IMR-90 (cell line): Measurements from ENCODE around the gene SNX1. TPM values are rescaled to one million over a fixed set of nuclear protein-coding genes. Genes with fewer than 3 reads are reported as not detected.
"Not testable (repeated sequence)": the region's sequence is repeated elsewhere in the genome, so short reads cannot be mapped to it uniquely, and the experiment has no call there.

Source experiments
- ATAC-seq: fragments of 200-7000 bp; cut with Tn5 transposase; 2 replicates; pipeline ENCODE4 v1.9.1; 2020; ENCODE audit warnings: low read depth, mild to moderate bottlenecking, moderate library complexity
- BruUV-seq: library from RNA; stranded (reverse); fragments of 400-500 nt; replicated peaks from 2 replicates; lab custom pipeline; 2021; lab: Mats Ljungman, UMichigan
- CTCF ChIA-PET: fragments of 300-600 bp; formaldehyde crosslinking; extraction: SDS; loops from one replicate; lab custom pipeline; 2021; ENCODE audit warnings: antibody characterized with exemption; lab: Yijun Ruan, JAX
- POLR2A ChIA-PET: fragments of 300-600 bp; sonication (Branson Sonifier 250); formaldehyde crosslinking; loops from one replicate; lab custom pipeline; 2022; ENCODE audit warnings: antibody characterized with exemption; ENCODE audit not compliant: unreplicated experiment; lab: Charles Lee
- DNase-seq: peaks from one replicate; pipeline ENCODE4 v3.0.0; 2013
- H2AFZ ChIP-seq: replicated peaks from 2 replicates; pipeline ENCODE3; 2013; ENCODE audit warnings: low read length, mild to moderate bottlenecking; ENCODE audit not compliant: poor library complexity
- H2AK5ac ChIP-seq: 2 replicates; pipeline ENCODE4 v1.6.1; 2013; ENCODE audit warnings: low read depth, low read length, inconsistent platforms
- H2AK9ac ChIP-seq: replicated peaks from 2 replicates; pipeline ENCODE3; 2013; ENCODE audit warnings: mild to moderate bottlenecking, low read depth, low read length, moderate library complexity; ENCODE audit not compliant: poor library complexity
- H2BK120ac ChIP-seq: 2 replicates; pipeline ENCODE4 v1.6.1; 2013; ENCODE audit warnings: low read depth, low read length, inconsistent platforms
- H2BK15ac ChIP-seq: 3 replicates; pipeline ENCODE4 v1.6.1; 2013; ENCODE audit warnings: low read depth, low read length, inconsistent platforms
- H2BK20ac ChIP-seq: 2 replicates; pipeline ENCODE4 v1.6.1; 2013; ENCODE audit warnings: low read depth, mild to moderate bottlenecking, inconsistent platforms, low read length, moderate library complexity
- H2BK5ac ChIP-seq: 2 replicates; pipeline ENCODE4 v1.6.1; 2013; ENCODE audit warnings: mild to moderate bottlenecking, low read depth, low read length, inconsistent platforms; ENCODE audit not compliant: poor library complexity, severe bottlenecking
- H3K14ac ChIP-seq: replicated peaks from 2 replicates; pipeline ENCODE4 v1.6.1; 2013; ENCODE audit warnings: low read depth, low read length, inconsistent platforms
- H3K18ac ChIP-seq: 2 replicates; pipeline ENCODE4 v1.6.1; 2013; ENCODE audit warnings: low read depth, low read length, control low read depth
- H3K23ac ChIP-seq: 2 replicates; pipeline ENCODE4 v1.6.1; 2013; ENCODE audit warnings: low read depth, low read length, inconsistent platforms
- H3K27ac ChIP-seq: 2 replicates; pipeline ENCODE4 v1.5.1; 2013; ENCODE audit warnings: mild to moderate bottlenecking, control low read depth, low read length; ENCODE audit not compliant: insufficient read depth
- H3K27me3 ChIP-seq: 2 replicates; pipeline ENCODE4 v1.6.1; 2013; ENCODE audit warnings: low read length; ENCODE audit not compliant: control insufficient read depth, insufficient read depth
- H3K36me3 ChIP-seq: 2 replicates; pipeline ENCODE4 v1.6.1; 2013; ENCODE audit warnings: low read length, mixed read lengths; ENCODE audit not compliant: control insufficient read depth, insufficient read depth
- H3K4ac ChIP-seq: 2 replicates; pipeline ENCODE4 v1.6.1; 2013; ENCODE audit warnings: low read depth, low read length, inconsistent platforms
- H3K4me1 ChIP-seq: 2 replicates; pipeline ENCODE4 v1.6.1; 2013; ENCODE audit warnings: low read length, mixed read lengths; ENCODE audit not compliant: control insufficient read depth, insufficient read depth
- H3K4me2 ChIP-seq: 2 replicates; pipeline ENCODE4 v1.6.1; 2013; ENCODE audit warnings: low read depth, mild to moderate bottlenecking, control low read depth, low read length, moderate library complexity
- H3K4me3 ChIP-seq: 2 replicates; pipeline ENCODE4 v1.5.1; 2013; ENCODE audit warnings: low read depth, mild to moderate bottlenecking, control low read depth, low read length, moderate library complexity; ENCODE audit not compliant: insufficient read depth
- H3K56ac ChIP-seq: 2 replicates; pipeline ENCODE4 v1.6.1; 2013; ENCODE audit warnings: low read length, inconsistent platforms; ENCODE audit not compliant: insufficient read depth; ENCODE audit errors: extremely low read depth
- H3K79me1 ChIP-seq, 2 experiments: 2 replicates each; pipeline ENCODE4 v1.6.1; 2013; ENCODE audit warnings: low read length in 2 of 2, inconsistent platforms in 1 of 2, low read depth in 1 of 2
- H3K9ac ChIP-seq: 2 replicates; pipeline ENCODE4 v1.6.1; 2013; ENCODE audit warnings: low read depth, low read length, control low read depth
- H3K9me1 ChIP-seq: 2 replicates; pipeline ENCODE4 v1.6.1; 2013; ENCODE audit warnings: low read length, inconsistent platforms; ENCODE audit not compliant: insufficient read depth
- H3K9me3 ChIP-seq: 2 replicates; pipeline ENCODE4 v1.6.1; 2013; ENCODE audit warnings: low read length; ENCODE audit not compliant: control insufficient read depth, insufficient read depth
- H4K20me1 ChIP-seq: 2 replicates; pipeline ENCODE4 v1.6.1; 2013; ENCODE audit warnings: low read length, inconsistent platforms; ENCODE audit not compliant: insufficient read depth
- H4K5ac ChIP-seq: 2 replicates; pipeline ENCODE4 v1.6.1; 2013; ENCODE audit warnings: mild to moderate bottlenecking, low read depth, low read length, control low read depth
- H4K8ac ChIP-seq, 2 experiments: 2 replicates each; pipeline ENCODE4 v1.6.1; 2013; ENCODE audit warnings: low read depth in 2 of 2, low read length in 2 of 2, control low read depth in 1 of 2, inconsistent platforms in 1 of 2
- H4K91ac ChIP-seq: 2 replicates; pipeline ENCODE4 v1.6.1; 2013; ENCODE audit warnings: low read depth, low read length, inconsistent platforms; ENCODE audit not compliant: insufficient read depth
- MAFK ChIP-seq: IDR thresholded peaks from 2 replicates; pipeline ENCODE4 v1.6.1; 2012; ENCODE audit warnings: low read depth, low read length, improper control_type of control experiment
- RAD21 ChIP-seq: IDR thresholded peaks from 2 replicates; pipeline ENCODE4 v1.6.1; 2012; ENCODE audit warnings: low read length, improper control_type of control experiment
- WGBS, 2 experiments: methylation state at CpG; one replicate each; pipeline versions ENCODE4 v1.1.5 to v1.1.7; 2013; ENCODE audit warnings: missing lambda C conversion rate in 2 of 2; ENCODE audit not compliant: insufficient read length in 1 of 2; ENCODE audit errors: extremely low coverage in 2 of 2; 5-methylcytosine and 5-hydroxymethylcytosine counted together
- dilution Hi-C: fragments of 300-500 bp; cut with HindIII; formaldehyde crosslinking; loops from one replicate; pipeline ENCODE4 v1.14.3; 2018; ENCODE audit warnings: low sequenced_read_pairs; ENCODE audit not compliant: unreplicated experiment
- in situ Hi-C: fragments of 300-500 bp; cut with MboI; formaldehyde crosslinking; loops from 3 replicates; pipeline ENCODE4 v1.14.3; 2019; ENCODE audit warnings: low sequenced_read_pairs, inconsistent platforms, mixed read lengths
- intact Hi-C: fragments of 100-400 bp; cut with micrococcal nuclease; formaldehyde crosslinking; loops from 2 replicates; pipeline ENCODE4 v1.10.0; 2022
- polyA plus RNA-seq, 3 experiments: library from polyadenylated mRNA; depleted of rRNA; stranded (reverse); fragments of >200 nt; gene quantifications; 2 replicates each; pipeline ENCODE4 v1.2.3, GENCODE V29; 2012; ENCODE audit warnings: low replicate concordance in 1 of 3
- total RNA-seq: library from RNA; depleted of rRNA; stranded (reverse); fragments of >200 nt; gene quantifications from 2 replicates; pipeline ENCODE4 v1.2.3, GENCODE V29; 2012

Gene SNX1
- total and polyA plus RNA-seq, 2 of the 4 experiments (the other 2 are of a cell fraction), result 35.3 to 72.3 TPM

DNA sequence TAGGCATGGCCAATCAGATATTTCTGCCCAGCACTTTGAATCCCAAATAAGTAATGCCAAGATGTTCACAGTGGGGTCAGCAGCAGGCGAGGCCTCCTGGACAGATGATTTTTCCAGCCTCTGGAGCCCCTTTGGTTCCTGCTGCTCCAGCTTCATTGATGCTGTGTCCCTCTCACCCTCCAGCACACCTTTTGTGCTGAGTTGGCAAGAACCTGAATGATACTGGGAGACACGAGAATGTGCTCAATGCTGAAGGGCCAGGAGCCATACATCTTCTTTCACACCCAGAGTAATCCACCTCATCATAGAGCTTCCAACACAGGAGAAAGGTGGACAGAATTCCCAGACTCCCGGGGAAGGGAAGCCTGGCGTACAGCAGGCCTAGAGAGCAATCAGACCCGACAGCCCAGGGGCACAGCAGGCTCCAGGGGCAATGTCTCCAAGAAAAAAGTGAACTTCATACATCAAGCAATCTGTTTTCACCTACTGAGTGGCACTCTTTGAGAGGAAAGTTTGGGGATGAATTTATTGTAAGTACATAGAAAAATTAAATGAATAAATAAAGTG, 42.8 kb upstream of the SNX1 start:
- Histone ChIP-seq H2BK120ac (no peak overlapping the region), H2BK20ac (no peak overlapping the region), H3K9me1 (no peaks in the 10 kb centered on the region), H3K9ac (no peak overlapping the region), H3K4ac (no peak overlapping the region), H4K20me1 (no peaks in the 10 kb centered on the region; the same call in 1 of the 2 replicates), H2BK15ac (no peak overlapping the region), H4K8ac (no peak overlapping the region), H3K18ac (no peak overlapping the region), H3K9me3 (no peaks in the 10 kb centered on the region), H2AK9ac (no peak overlapping the region), H3K79me1 (no peaks in the 10 kb centered on the region), H3K27ac (no peak overlapping the region), H2AK5ac (no peak overlapping the region), H3K23ac (no peak overlapping the region), H3K4me2 (no peak overlapping the region), H3K56ac (no peak overlapping the region), H2AFZ (no peak overlapping the region), H3K27me3 (peaks cover 21% of the 10 kb centered on the region), H4K5ac (no peak overlapping the region), H3K4me1 (no peaks in the 10 kb centered on the region), H3K14ac (no peak overlapping the region), H3K36me3 (no peaks in the 10 kb centered on the region), H3K4me3 (no peak overlapping the region), H4K91ac (no peak overlapping the region), H2BK5ac (no peak overlapping the region)
- TF ChIP-seq MAFK, result peak; percentile 88
- no peak for TF ChIP-seq RAD21
- ChIA-PET CTCF (interaction anchor here (1.0 kb wide), 1 partner anchor 298 kb away, joined by 3 read pairs; no protein-coding TSS in a partner anchor), POLR2A (no interaction called here)
- DNase-seq, result no peak
- no peak for ATAC-seq
- in situ Hi-C loops (loop anchor here (25.0 kb wide), 2 partner anchors 416 to 766 kb away; partner anchors contain the start of gene APH1B), intact Hi-C loops (no loop called here), dilution Hi-C loops (no loop called here)
- BruUV-seq, result no TSS peak
- WGBS, 2 experiments, result 80% methylated on average over 1 of the region's 5 CpGs; no CpG with 5 or more reads in 1 of the 2 experiments

DNA sequence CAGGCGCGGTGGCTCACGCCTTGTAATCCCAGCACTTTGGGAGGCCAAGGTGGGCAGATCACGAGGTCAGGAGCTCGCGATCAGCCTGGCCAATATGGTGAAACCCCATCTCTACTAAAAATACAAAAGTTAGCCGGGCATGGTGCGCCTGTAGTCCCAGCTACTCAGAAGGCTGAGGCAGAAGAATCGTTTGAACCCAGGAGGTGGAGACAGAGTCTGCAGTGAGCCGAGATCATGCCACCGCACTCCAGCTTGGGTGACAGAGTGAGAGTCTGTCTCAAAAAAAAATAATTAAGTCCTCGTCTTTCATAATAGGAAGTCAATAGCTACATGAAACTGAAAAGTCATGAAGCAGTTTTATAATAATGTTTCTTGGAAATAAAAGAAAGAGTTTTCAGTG, 42.1 kb upstream of the SNX1 start:
- CTCF ChIA-PET, result interaction anchor here (1.0 kb wide), 1 partner anchor 299 kb away, joined by 3 read pairs; no protein-coding TSS in a partner anchor
- not testable (repeated sequence) for BruUV-seq

More for the DNA sequence above, 42.1 kb upstream of the SNX1 start:
- H2BK120ac ChIP-seq, H3K23ac ChIP-seq, H2BK15ac ChIP-seq, H3K79me1 ChIP-seq, POLR2A ChIA-PET, H2AK5ac ChIP-seq, H3K4me3 ChIP-seq, H3K18ac ChIP-seq, H4K91ac ChIP-seq, H4K20me1 ChIP-seq, H3K9me3 ChIP-seq, H3K9ac ChIP-seq, DNase-seq, H3K27ac ChIP-seq, H2BK20ac ChIP-seq, H2AK9ac ChIP-seq, H3K4me1 ChIP-seq, H3K36me3 ChIP-seq, H2BK5ac ChIP-seq, H3K4me2 ChIP-seq, H4K5ac ChIP-seq, intact Hi-C loops, H2AFZ ChIP-seq, H3K56ac ChIP-seq, dilution Hi-C loops, H4K8ac ChIP-seq, H3K9me1 ChIP-seq, ATAC-seq, H3K14ac ChIP-seq, H3K4ac ChIP-seq: not testable (repeated sequence)
- in situ Hi-C loops, result loop anchor here (25.0 kb wide), 2 partner anchors 416 to 766 kb away; partner anchors contain the start of gene APH1B
- WGBS, 2 experiments, result 86% methylated on average over 5 of the region's 12 CpGs; no CpG with 5 or more reads in 1 of the 2 experiments
- peaks cover 14% of the 10 kb centered on the region for H3K27me3 ChIP-seq
